Rectal smooth muscle tissue (tissue), 1 donor: ENCODE results near the gene KRTAP20-2.

Experiments used
- H3K27ac ChIP-seq: one replicate; pipeline ENCODE4 v1.7.0; 2013; ENCODE audit warnings: low read depth, low read length, inconsistent platforms
- H3K27me3 ChIP-seq: one replicate; pipeline ENCODE4 v1.7.0; 2013; ENCODE audit warnings: low read length; ENCODE audit not compliant: control insufficient read depth, insufficient read depth
- H3K36me3 ChIP-seq: one replicate; pipeline ENCODE4 v1.7.0; 2013; ENCODE audit warnings: low read length; ENCODE audit not compliant: control insufficient read depth, insufficient read depth
- H3K4me1 ChIP-seq: one replicate; pipeline ENCODE4 v1.7.0; 2013; ENCODE audit warnings: low read length; ENCODE audit not compliant: control insufficient read depth, insufficient read depth
- H3K4me3 ChIP-seq: one replicate; pipeline ENCODE4 v1.7.0; 2013; ENCODE audit warnings: low read length
- H3K9ac ChIP-seq: one replicate; pipeline ENCODE4 v1.7.0; 2013; ENCODE audit warnings: low read length

The KRTAP20-2 gene

GRCh38 chr21:30634906-30635305 lies at the start of gene KRTAP20-2:
Gene KRTAP20-2 (plus strand): TSS chr21:30635206. CDS start chr21:30635264, 58 bp downstream.
- no peaks in the 10 kb centered on the region for H3K4me1 ChIP-seq
- no peak within 1 kb of the TSS for H3K27ac ChIP-seq
- H3K27me3 ChIP-seq: no peaks in the 10 kb centered on the region
- H3K9ac ChIP-seq: no peak within 1 kb of the TSS
- no peaks in the 10 kb centered on the region for H3K36me3 ChIP-seq
- H3K4me3 ChIP-seq: no peak within 1 kb of the TSS

GRCh38 chr21:30590297-30590696 lies 44.7 kb upstream of the KRTAP20-2 start, which contains the start of gene KRTAP22-2:
Gene KRTAP22-2 (minus strand): TSS chr21:30590397.
- H3K27me3 ChIP-seq: no peaks in the 10 kb centered on the region
- no peak within 1 kb of the TSS for H3K27ac ChIP-seq
- no peaks in the 10 kb centered on the region for H3K4me1 ChIP-seq
- H3K36me3 ChIP-seq: no peaks in the 10 kb centered on the region
- no peak within 1 kb of the TSS for H3K9ac ChIP-seq
- H3K4me3 ChIP-seq: no peak within 1 kb of the TSS

GRCh38 chr21:30592140-30592539 lies 42.9 kb upstream of the KRTAP20-2 start, which contains the start of gene KRTAP6-3:
Gene KRTAP6-3 (plus strand): TSS chr21:30592440. CDS start chr21:30592446, 6 bp downstream.
- Histone ChIP-seq H3K9ac (no peak within 1 kb of the TSS), H3K36me3 (no peaks in the 10 kb centered on the region), H3K27ac (no peak within 1 kb of the TSS), H3K27me3 (no peaks in the 10 kb centered on the region), H3K4me1 (no peaks in the 10 kb centered on the region), H3K4me3 (no peak within 1 kb of the TSS)

GRCh38 chr21:30598802-30599201 lies 36.2 kb upstream of the KRTAP20-2 start, which contains the start of gene KRTAP6-2:
Gene KRTAP6-2 (minus strand): TSS chr21:30598902. CDS start chr21:30598874, 28 bp downstream.
- Histone ChIP-seq H3K9ac (no peak within 1 kb of the TSS), H3K27ac (no peak within 1 kb of the TSS), H3K4me1 (no peaks in the 10 kb centered on the region), H3K36me3 (no peaks in the 10 kb centered on the region), H3K4me3 (no peak within 1 kb of the TSS), H3K27me3 (no peaks in the 10 kb centered on the region)

GRCh38 chr21:30600787-30601186 lies 34.2 kb upstream of the KRTAP20-2 start, which contains the start of gene KRTAP22-1:
Gene KRTAP22-1 (plus strand): TSS chr21:30601087.
- no peaks in the 10 kb centered on the region for H3K4me1 ChIP-seq
- H3K27me3 ChIP-seq: no peaks in the 10 kb centered on the region
- no peak within 1 kb of the TSS for H3K27ac ChIP-seq
- no peaks in the 10 kb centered on the region for H3K36me3 ChIP-seq
- H3K9ac ChIP-seq: no peak within 1 kb of the TSS
- no peak within 1 kb of the TSS for H3K4me3 ChIP-seq

- Histone ChIP-seq H3K9ac (no peak overlapping the region), H3K27me3 (no peaks in the 10 kb centered on the region), H3K36me3 (no peaks in the 10 kb centered on the region), H3K4me3 (no peak overlapping the region), H3K27ac (no peak overlapping the region), H3K4me1 (no peaks in the 10 kb centered on the region)
Observed at GRCh38 chr21:30605968-30606367, 29.0 kb upstream of the KRTAP20-2 start.

- H3K36me3 ChIP-seq: no peaks in the 10 kb centered on the region
- H3K27ac ChIP-seq: no peak overlapping the region
- no peak overlapping the region for H3K9ac ChIP-seq
- no peaks in the 10 kb centered on the region for H3K27me3 ChIP-seq
- H3K4me1 ChIP-seq: no peaks in the 10 kb centered on the region
- no peak overlapping the region for H3K4me3 ChIP-seq
Observed at GRCh38 chr21:30612132-30612531, 22.9 kb upstream of the KRTAP20-2 start.

- Histone ChIP-seq H3K36me3 (no peaks in the 10 kb centered on the region), H3K9ac (no peak within 1 kb of the TSS), H3K27me3 (no peaks in the 10 kb centered on the region), H3K4me3 (no peak within 1 kb of the TSS), H3K4me1 (no peaks in the 10 kb centered on the region), H3K27ac (no peak within 1 kb of the TSS)
Observed at GRCh38 chr21:30613836-30614235, 21.2 kb upstream of the KRTAP20-2 start, which contains the start of gene KRTAP6-1. Gene KRTAP6-1 (minus strand): TSS chr21:30613930. CDS start chr21:30613904, 26 bp downstream.

GRCh38 chr21:30615199-30615598 lies 19.8 kb upstream of the KRTAP20-2 start:
- no peaks in the 10 kb centered on the region for H3K27me3 ChIP-seq
- H3K4me3 ChIP-seq: no peak overlapping the region
- H3K4me1 ChIP-seq: no peaks in the 10 kb centered on the region
- no peaks in the 10 kb centered on the region for H3K36me3 ChIP-seq
- H3K27ac ChIP-seq: no peak overlapping the region
- H3K9ac ChIP-seq: no peak overlapping the region

- H3K27ac ChIP-seq: no peak within 1 kb of the TSS
- no peaks in the 10 kb centered on the region for H3K4me1 ChIP-seq
- H3K36me3 ChIP-seq: no peaks in the 10 kb centered on the region
- H3K27me3 ChIP-seq: no peaks in the 10 kb centered on the region
- no peak within 1 kb of the TSS for H3K9ac ChIP-seq
- H3K4me3 ChIP-seq: no peak within 1 kb of the TSS
Observed at GRCh38 chr21:30616125-30616524, 18.9 kb upstream of the KRTAP20-2 start, which contains the start of gene KRTAP20-1. Gene KRTAP20-1 (plus strand): TSS chr21:30616425. CDS start chr21:30616455, 30 bp downstream.

- H3K4me1 ChIP-seq: no peaks in the 10 kb centered on the region
- no peak overlapping the region for H3K9ac ChIP-seq
- H3K27me3 ChIP-seq: no peaks in the 10 kb centered on the region
- no peak overlapping the region for H3K4me3 ChIP-seq
- H3K27ac ChIP-seq: no peak overlapping the region
- no peaks in the 10 kb centered on the region for H3K36me3 ChIP-seq
Observed at GRCh38 chr21:30620080-30620479, 14.9 kb upstream of the KRTAP20-2 start.

- no peaks in the 10 kb centered on the region for H3K27me3 ChIP-seq
- H3K4me1 ChIP-seq: no peaks in the 10 kb centered on the region
- H3K4me3 ChIP-seq: no peak within 1 kb of the TSS
- no peak within 1 kb of the TSS for H3K27ac ChIP-seq
- H3K36me3 ChIP-seq: no peaks in the 10 kb centered on the region
- no peak within 1 kb of the TSS for H3K9ac ChIP-seq
Observed at GRCh38 chr21:30620522-30620921, 14.5 kb upstream of the KRTAP20-2 start, which contains the start of gene KRTAP20-4. Gene KRTAP20-4 (plus strand): TSS chr21:30620627.

- Histone ChIP-seq H3K4me3 (no peak overlapping the region), H3K36me3 (no peaks in the 10 kb centered on the region)
Observed at GRCh38 chr21:30623362-30623761, 11.6 kb upstream of the KRTAP20-2 start.

More at GRCh38 chr21:30623362-30623761, 11.6 kb upstream of the KRTAP20-2 start:
- Histone ChIP-seq H3K9ac (no peak overlapping the region), H3K27me3 (no peaks in the 10 kb centered on the region), H3K27ac (no peak overlapping the region), H3K4me1 (no peaks in the 10 kb centered on the region)
